Measurements from ENCODE around the gene TDRD15. TPM values are rescaled to one million over a fixed set of nuclear protein-coding genes. Genes with fewer than 3 reads are reported as not detected.
"Not testable (repeated sequence)": the region's sequence is repeated elsewhere in the genome, so short reads cannot be mapped to it uniquely, and the experiment has no call there.

TDRD15 gene
- total and polyA plus RNA-seq, 2 donors (not counting 3 experiments of a cell fraction or from before 2014, with no cell fraction given) = not detected

- H3K79me2 ChIP-seq (ENCODE audit: control insufficient read depth, insufficient read depth, low read length) = no peaks in the 10 kb centered on the region
- dilution Hi-C loops (cut with MboI; ENCODE audit: extremely low pct_ligation_motif_present, low sequenced_read_pairs) = no loop called here
- H3K9me1 ChIP-seq (replicated peaks; ENCODE audit: control insufficient read depth, extremely low read depth, insufficient read depth, low read length) = no peaks in the 10 kb centered on the region
- H3K4me3 ChIP-seq (replicated peaks in 1 of 3; ENCODE audit: insufficient read depth in 1 of 3, low read depth in 1 of 3, low read length in 3 of 3) = no peak overlapping the region
- ChIA-PET POLR2A (no interaction called here), CTCF (interaction anchor here (1.6 kb wide), 1 partner anchor 10 kb away, joined by 3 read pairs; no protein-coding TSS in a partner anchor)
- intact Hi-C loops (cut with micrococcal nuclease) = no loop called here
- no TSS peak for BruUV-seq (replicated peaks)
- no peak for DNase-seq (ENCODE audit: low read depth, low spot score)
- no peak overlapping the region for H3K27ac ChIP-seq (ENCODE audit: insufficient read depth, low read depth, low read length)
- no peaks in the 10 kb centered on the region for H3K4me1 ChIP-seq (ENCODE audit: control insufficient read depth, extremely low read depth, insufficient read depth, low read length)
- no peak overlapping the region for H2AFZ ChIP-seq (ENCODE audit: low read depth, low read length)
- no peak for TF ChIP-seq POLR2A (IDR thresholded peaks at IDR 0.05; ENCODE audit: low read depth, low read length)
- no peak for TF ChIP-seq EZH2 (IDR thresholded peaks at IDR 0.05; ENCODE audit: borderline replicate concordance, low read depth, low read length, severe bottlenecking)
- TF ChIP-seq CTCF (IDR thresholded peaks at IDR 0.05; ENCODE audit: extremely low read depth in 1 of 2, insufficient read depth in 1 of 2, low read depth in 1 of 2, low read length in 2 of 2) = no peak
- no peaks in the 10 kb centered on the region for H3K36me3 ChIP-seq (ENCODE audit: control insufficient read depth in 2 of 2, extremely low read depth in 1 of 2, insufficient read depth in 2 of 2, low read length in 2 of 2)
- no peaks in the 10 kb centered on the region for H3K27me3 ChIP-seq (ENCODE audit: control insufficient read depth in 2 of 2, insufficient read depth in 2 of 2, low read length in 2 of 2)
- H4K20me1 ChIP-seq (replicated peaks; ENCODE audit: control insufficient read depth, extremely low read depth, insufficient read depth, low read length) = no peaks in the 10 kb centered on the region
- H3K9me3 ChIP-seq (replicated peaks; ENCODE audit: control insufficient read depth, insufficient read depth, low read length) = no peaks in the 10 kb centered on the region
- FAIRE-seq = no peak
- H3K9ac ChIP-seq (replicated peaks; ENCODE audit: extremely low read depth, insufficient read depth, low read length) = no peak overlapping the region
- no peak overlapping the region for H3K4me2 ChIP-seq (ENCODE audit: insufficient read depth, low read length)
Measured at GRCh38 chr2:21148718-21149117, 24.9 kb downstream of the TDRD15 start.

GRCh38 chr2:21151234-21151633, 27.5 kb downstream of the TDRD15 start:
- CTCF ChIA-PET; BruUV-seq (replicated peaks); DNase-seq (ENCODE audit: low read depth, low spot score); dilution Hi-C loops (cut with MboI; ENCODE audit: extremely low pct_ligation_motif_present, low sequenced_read_pairs); H3K4me3 ChIP-seq (replicated peaks in 1 of 3; ENCODE audit: insufficient read depth in 1 of 3, low read depth in 1 of 3, low read length in 3 of 3); H3K9me1 ChIP-seq (replicated peaks; ENCODE audit: control insufficient read depth, extremely low read depth, insufficient read depth, low read length); H3K36me3 ChIP-seq (ENCODE audit: control insufficient read depth in 2 of 2, extremely low read depth in 1 of 2, insufficient read depth in 2 of 2, low read length in 2 of 2); H3K79me2 ChIP-seq (ENCODE audit: control insufficient read depth, insufficient read depth, low read length); H3K27me3 ChIP-seq (ENCODE audit: control insufficient read depth in 2 of 2, insufficient read depth in 2 of 2, low read length in 2 of 2); H2AFZ ChIP-seq (ENCODE audit: low read depth, low read length); intact Hi-C loops (cut with micrococcal nuclease); H3K9me3 ChIP-seq (replicated peaks; ENCODE audit: control insufficient read depth, insufficient read depth, low read length); FAIRE-seq; H4K20me1 ChIP-seq (replicated peaks; ENCODE audit: control insufficient read depth, extremely low read depth, insufficient read depth, low read length); H3K4me2 ChIP-seq (ENCODE audit: insufficient read depth, low read length); H3K27ac ChIP-seq (ENCODE audit: insufficient read depth, low read depth, low read length); POLR2A ChIA-PET; H3K4me1 ChIP-seq (ENCODE audit: control insufficient read depth, extremely low read depth, insufficient read depth, low read length); H3K9ac ChIP-seq (replicated peaks; ENCODE audit: extremely low read depth, insufficient read depth, low read length): not testable (repeated sequence)
